Measurements from ENCODE around the gene ACADS. TPM values are rescaled to one million over a fixed set of nuclear protein-coding genes. Genes with fewer than 3 reads are reported as not detected.

The ACADS gene
- total RNA-seq, 1 experiment from 2014 or later = 15.5 TPM

DNA sequence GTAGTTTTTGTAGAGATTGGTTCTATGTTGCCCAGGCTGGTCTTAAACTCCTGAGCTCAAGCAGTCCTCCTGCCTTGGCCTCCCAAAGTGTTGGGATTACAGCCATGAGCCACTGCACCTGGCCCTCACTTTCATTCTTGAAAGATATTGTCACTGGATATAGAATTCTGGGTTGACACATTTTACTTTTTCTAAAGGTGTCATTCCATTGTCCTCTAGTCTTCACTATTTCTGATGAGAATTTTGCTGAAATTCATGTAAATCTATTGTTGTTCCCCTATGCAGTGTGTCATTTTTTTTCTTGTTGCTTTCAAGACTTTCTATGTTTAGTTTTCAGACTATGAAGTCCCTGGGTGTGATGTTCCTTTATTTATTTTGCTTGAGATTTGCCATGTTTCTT is 29.2 kb downstream of the ACADS start:
- no peak for DNase-seq (ENCODE audit: low read depth)

GRCh38 chr12:120755269-120755668 is 29.6 kb downstream of the ACADS start:
- DNase-seq (ENCODE audit: low read depth) = no peak

- DNase-seq (ENCODE audit: low read depth) = no peak
These were observed 31.7 kb downstream of the ACADS start for GRCh38 chr12:120757226-120757742.

DNA sequence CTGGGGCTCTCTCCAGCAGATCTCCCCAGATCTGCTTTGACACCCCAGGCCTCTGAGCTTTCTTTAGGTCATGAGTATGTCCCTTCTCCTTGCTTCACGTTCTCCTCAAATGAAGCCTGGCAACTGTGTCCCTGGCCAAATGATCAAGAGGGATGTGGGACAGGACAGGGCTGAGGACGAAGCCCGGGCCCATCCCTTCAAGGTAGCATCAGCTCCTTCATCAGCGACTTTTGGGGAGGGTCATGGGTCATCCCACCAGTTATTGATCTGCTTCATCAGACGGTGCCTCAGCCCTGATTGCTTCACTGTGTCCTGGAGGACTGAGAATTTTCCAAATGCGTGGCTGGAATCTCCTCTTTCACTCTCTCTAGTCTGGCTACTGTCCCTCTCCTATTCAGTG is 32.3 kb downstream of the ACADS start:
- no peak for DNase-seq (ENCODE audit: low read depth)

DNA sequence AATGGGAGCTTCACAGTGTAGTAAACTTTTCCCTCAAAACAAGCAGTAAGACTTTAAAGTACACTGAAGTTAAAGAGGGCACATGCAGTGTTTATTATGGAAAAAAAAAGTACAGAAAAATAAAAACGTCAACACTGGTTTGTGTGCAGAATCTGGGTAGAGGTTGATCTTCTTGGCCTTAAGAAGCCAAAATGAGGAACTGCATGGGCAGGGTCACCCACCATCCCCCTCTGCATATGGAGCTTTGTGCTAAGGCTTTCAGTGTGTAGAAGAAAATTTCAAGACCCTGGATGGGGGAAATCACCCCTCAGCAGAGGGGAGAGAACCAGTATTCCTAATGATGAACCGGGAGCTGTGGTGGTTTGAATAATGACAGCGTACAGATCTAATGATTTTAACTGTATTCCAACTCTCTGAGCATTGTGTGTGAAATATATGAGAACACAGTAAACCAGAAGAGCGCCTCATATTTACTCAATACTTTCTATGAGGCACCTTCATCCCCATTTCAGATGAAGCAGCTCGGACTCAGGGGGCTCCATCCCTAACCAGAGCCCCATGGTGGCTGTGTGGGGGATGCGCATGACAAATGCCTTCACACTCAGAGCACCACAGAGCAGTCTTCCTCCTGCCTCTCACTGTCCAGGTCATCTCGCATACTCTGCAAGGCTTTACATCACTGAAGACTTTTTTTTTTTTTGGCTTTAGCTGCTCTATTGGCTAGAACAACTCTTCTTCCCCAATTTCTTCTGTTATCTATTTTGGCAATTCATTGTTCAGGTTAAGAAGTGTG is 33.4 kb downstream of the ACADS start:
- DNase-seq (ENCODE audit: low read depth) = no peak

- DNase-seq (ENCODE audit: low read depth) = no peak
These were observed 34.1 kb downstream of the ACADS start for GRCh38 chr12:120759591-120760348.

DNA sequence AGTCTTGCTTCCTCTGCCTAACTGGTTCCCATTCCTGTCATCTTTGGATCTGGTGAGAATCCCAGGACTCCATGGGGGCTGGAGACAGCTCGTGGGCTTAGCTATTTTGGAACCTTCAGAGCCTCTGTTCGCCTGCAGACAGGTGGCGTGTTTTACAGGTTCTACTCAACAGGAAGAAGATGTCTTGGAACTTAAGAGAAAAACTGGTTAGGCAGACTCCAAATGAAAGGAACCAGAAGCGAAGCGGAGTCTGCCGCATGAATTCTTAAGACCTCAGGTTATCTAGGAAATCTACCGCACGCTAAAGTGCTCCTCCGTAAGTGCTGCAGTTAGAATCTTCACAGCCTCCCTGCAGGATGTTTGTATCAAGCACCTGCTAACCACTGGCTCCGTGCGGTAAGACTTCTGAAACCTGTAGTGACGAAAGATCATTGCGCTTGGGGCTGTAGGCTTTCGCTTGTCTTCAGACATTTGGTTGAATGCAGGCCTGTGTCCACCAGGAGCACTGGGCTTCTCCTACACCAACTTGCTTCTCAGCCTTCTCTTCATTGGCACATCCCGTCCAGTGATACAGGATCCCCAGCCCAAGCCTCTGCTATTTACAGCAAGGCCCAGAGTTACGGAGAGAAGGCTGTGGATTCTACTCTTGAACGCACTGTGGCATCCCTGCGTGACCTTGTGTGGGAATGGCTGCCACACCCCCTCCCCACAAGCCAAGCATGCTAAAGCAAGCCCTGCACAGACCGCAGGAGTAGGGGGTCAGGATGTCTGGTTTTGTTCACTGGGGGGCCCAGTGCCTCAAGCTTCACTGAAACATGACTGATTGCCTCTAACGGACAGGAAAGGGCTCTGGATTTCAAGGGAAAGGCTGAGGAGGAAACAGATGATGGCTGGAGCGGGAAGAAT is 35.0 kb downstream of the ACADS start:
- DNase-seq (ENCODE audit: low read depth) = no peak

DNA sequence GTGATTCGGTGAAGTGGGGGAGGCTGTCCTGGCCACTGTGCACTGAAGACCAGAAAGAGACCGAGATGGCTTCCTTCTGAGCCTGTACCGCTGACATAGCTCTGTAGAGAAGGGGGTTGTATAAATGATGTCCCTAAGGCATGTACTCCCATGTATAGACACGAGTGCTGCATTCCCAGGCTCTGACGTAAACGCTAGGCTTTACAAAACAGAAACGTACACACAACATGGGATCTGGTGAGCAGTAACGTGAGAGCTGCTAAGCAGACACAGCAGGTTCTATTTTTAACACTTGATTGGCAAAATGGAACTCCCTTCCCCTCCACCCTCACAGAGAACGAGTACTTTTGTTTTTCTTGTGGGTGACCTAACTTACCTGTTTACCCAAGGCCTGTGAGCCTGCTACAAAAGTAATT is 35.9 kb downstream of the ACADS start:
- no peak for DNase-seq (ENCODE audit: low read depth)

- DNase-seq (ENCODE audit: low read depth) = no peak
These were observed 36.5 kb downstream of the ACADS start for GRCh38 chr12:120762086-120762485.

GRCh38 chr12:120763250-120763649 is 37.6 kb downstream of the ACADS start:
- DNase-seq (ENCODE audit: low read depth) = no peak

DNA sequence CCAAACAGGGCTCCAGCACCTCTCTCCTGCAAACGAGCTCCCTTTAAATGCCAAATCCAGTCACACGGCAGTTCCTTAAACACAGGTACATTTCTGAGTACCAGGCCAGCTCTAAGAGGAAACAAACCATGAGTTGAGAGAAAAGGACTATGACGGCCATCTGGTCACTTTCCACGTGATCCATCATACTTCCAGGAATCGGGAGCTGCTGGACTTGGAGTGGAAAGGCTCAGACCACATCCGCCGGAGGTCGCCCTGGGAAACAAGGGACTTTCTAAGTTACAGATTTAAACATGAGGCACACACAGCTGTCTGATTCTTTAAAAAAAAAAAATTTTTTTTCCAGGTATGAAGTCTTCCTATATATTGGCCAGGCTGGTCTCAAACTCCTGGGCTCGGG is 39.2 kb downstream of the ACADS start:
- no peak for DNase-seq (ENCODE audit: low read depth)

GRCh38 chr12:120766566-120766965 is 40.9 kb downstream of the ACADS start:
- no peak for DNase-seq (ENCODE audit: low read depth)

DNA sequence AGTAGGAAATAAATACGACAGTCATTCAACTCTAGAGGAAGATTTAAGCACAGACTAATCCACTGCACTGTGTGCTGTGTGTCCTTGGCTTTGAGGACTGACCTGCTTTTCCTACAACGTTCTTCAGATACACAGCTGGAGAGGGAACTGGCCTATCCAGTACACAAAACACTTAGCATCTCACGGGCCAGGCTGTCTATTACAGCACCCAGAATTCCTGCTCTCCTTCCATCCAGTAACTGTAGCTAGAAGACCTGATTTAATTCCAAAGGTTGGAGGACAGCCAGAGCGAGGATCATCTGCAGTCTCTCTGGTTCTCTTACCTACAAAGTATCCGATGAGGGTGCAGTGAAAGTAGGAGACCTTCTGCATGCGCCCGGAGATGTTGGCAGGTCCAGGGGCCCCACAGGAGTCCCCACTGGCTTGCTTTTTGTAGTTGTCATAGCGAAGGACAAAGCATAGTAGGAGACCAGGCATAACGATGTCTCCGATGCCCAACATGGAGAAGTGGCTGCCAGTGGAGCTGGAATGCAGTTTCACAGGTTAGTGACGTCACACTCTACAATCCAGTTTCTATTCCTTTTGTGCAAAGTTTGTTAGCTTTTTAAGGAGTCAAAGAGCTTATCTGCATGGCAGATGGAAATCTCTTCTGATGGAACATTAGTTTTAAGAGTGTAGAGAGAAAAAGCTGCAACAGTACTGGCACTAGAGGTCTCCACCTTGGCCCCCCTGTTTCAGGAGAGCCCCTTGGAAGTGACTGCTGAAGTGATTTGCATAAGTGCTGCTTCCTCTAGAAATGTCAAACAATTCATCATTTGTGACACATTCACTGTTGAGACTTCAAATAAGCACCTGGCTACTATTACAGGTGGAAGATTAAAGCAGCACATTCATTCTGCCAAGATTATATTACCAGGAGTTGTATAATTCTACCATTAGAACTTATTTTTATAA is 41.7 kb downstream of the ACADS start:
- DNase-seq (ENCODE audit: low read depth) = no peak

GRCh38 chr12:120771097-120771496 is 45.5 kb downstream of the ACADS start:
- DNase-seq (ENCODE audit: low read depth) = no peak

DNA sequence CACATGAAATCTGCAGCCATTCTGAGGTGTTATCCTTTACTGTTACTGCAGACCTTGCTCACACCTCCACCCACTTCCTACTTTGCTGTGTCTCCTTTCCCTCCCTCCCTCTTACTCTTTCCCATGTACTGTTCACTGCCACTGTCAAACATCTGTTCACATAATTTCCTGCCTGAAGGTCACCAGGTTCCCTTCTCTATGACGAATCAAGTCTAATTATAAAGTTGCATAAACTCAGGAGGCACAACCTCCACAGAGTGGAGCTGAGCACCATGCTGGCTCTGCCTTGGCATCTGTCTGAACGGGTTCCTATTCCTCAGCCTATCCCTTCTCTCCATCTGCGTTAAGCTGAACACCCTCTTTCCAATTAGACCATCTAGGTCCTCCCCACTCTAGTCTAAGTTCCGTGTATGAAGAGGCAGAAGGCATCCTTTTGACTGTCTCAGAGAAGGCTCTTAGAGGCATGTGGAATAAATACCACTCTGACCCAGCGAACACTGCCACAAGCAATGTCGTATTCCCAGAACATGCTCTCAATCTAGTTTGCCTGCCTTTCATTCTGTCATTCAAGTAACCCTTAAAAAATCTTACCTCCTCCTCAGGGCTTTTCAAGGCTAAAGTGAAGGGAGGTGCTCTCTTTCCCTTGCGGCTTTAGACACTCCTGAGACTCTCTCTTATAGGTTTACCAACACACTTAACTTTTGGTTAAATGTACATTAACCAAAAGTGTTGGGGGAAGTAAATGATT is 48.7 kb downstream of the ACADS start:
- DNase-seq (ENCODE audit: low read depth) = peak; percentile 27

- DNase-seq (ENCODE audit: low read depth) = no peak
These were observed 50.4 kb downstream of the ACADS start for GRCh38 chr12:120775862-120776552.

DNA sequence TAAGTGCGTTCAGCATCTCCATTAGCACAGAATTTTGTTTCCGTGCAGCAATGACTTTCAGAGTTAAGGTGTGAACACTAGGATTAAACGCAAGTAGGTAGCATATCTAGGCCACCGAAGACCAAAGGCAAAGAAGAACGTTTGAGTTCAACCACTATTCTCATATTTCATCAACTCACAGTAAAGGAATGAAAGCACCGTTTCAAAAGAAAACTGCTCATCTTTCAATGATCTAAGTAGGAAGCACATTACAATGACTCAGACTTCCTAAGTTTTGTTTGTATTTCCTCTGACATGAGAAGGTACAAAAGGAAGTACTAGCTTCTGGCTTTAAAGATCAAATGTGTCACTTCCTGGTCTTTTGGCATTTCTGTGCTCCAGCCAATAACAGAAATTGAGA is 57.6 kb downstream of the ACADS start:
- DNase-seq (ENCODE audit: low read depth) = peak; percentile 84

DNA sequence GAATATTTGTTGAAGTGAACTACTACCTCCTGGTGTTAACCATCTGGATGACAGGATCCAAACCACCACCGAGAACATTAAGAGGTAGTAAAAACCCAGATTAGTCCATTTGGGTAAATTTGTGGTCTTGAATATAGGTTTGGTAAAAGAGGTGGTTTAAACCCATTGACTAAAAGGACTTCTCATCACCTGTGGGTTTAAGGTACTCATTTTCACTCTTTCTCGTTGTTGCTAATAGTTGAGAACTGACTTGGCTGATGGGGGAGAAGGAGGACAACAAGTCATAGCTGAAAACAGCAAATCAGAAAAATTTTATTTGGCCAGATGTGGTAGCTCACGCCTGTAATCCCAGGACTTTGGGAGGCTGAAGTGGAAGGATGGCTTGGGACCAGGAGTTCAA is 59.2 kb downstream of the ACADS start:
- no peak for DNase-seq (ENCODE audit: low read depth)

- DNase-seq (ENCODE audit: low read depth) = no peak
These were observed 62.3 kb downstream of the ACADS start for GRCh38 chr12:120787889-120788288.

Data from LHCN-M2 (cell line).